SJCRH30 (cell line): Measurements from ENCODE around the gene GPAT2. TPM values are rescaled to one million over a fixed set of nuclear protein-coding genes. Genes with fewer than 3 reads are reported as not detected.
"Not testable (repeated sequence)": the region's sequence is repeated elsewhere in the genome, so short reads cannot be mapped to it uniquely, and the experiment has no call there.

ENCODE experiments used
- DNase-seq, 2 experiments: peaks; one replicate each; pipeline ENCODE4 v3.0.0-alpha.2; 2015 to 2020
- H3K27ac ChIP-seq: fragments of 250-450 bp; sonication (Bioruptor Pico); 2 replicates; pipeline ENCODE4 v1.5.1; 2020; ENCODE audit warnings: mild to moderate bottlenecking, moderate library complexity
- H3K27me3 ChIP-seq: fragments of 250-450 bp; sonication (Bioruptor Pico); 2 replicates; pipeline ENCODE4 v1.5.1; 2020; ENCODE audit warnings: mild to moderate bottlenecking, moderate library complexity
- H3K36me3 ChIP-seq: fragments of 250-450 bp; sonication (Bioruptor Pico); 2 replicates; pipeline ENCODE4 v1.5.1; 2020; ENCODE audit warnings: mild to moderate bottlenecking, moderate library complexity
- H3K4me1 ChIP-seq: fragments of 250-450 bp; sonication (Bioruptor Pico); 2 replicates; pipeline ENCODE4 v1.5.1; 2020; ENCODE audit warnings: mild to moderate bottlenecking, moderate library complexity
- H3K4me3 ChIP-seq: fragments of 250-450 bp; sonication (Bioruptor Pico); 2 replicates; pipeline ENCODE4 v1.5.1; 2020; ENCODE audit warnings: mild to moderate bottlenecking, moderate library complexity
- H3K9me3 ChIP-seq: fragments of 250-450 bp; sonication (Bioruptor Pico); replicated peaks from 2 replicates; pipeline ENCODE4 v1.5.1; 2020; ENCODE audit warnings: mild to moderate bottlenecking, moderate library complexity
- total RNA-seq: library from RNA; depleted of rRNA; stranded (reverse); fragments of >200 nt; shearing (Covaris generic); gene quantifications from 2 replicates; pipeline ENCODE4 v1.2.3, GENCODE V29; 2014; rRNA removed

GPAT2 gene, protein sequence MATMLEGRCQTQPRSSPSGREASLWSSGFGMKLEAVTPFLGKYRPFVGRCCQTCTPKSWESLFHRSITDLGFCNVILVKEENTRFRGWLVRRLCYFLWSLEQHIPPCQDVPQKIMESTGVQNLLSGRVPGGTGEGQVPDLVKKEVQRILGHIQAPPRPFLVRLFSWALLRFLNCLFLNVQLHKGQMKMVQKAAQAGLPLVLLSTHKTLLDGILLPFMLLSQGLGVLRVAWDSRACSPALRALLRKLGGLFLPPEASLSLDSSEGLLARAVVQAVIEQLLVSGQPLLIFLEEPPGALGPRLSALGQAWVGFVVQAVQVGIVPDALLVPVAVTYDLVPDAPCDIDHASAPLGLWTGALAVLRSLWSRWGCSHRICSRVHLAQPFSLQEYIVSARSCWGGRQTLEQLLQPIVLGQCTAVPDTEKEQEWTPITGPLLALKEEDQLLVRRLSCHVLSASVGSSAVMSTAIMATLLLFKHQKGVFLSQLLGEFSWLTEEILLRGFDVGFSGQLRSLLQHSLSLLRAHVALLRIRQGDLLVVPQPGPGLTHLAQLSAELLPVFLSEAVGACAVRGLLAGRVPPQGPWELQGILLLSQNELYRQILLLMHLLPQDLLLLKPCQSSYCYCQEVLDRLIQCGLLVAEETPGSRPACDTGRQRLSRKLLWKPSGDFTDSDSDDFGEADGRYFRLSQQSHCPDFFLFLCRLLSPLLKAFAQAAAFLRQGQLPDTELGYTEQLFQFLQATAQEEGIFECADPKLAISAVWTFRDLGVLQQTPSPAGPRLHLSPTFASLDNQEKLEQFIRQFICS
- total RNA-seq, result 0.05 and 0.08 TPM in 2 replicates

DNA sequence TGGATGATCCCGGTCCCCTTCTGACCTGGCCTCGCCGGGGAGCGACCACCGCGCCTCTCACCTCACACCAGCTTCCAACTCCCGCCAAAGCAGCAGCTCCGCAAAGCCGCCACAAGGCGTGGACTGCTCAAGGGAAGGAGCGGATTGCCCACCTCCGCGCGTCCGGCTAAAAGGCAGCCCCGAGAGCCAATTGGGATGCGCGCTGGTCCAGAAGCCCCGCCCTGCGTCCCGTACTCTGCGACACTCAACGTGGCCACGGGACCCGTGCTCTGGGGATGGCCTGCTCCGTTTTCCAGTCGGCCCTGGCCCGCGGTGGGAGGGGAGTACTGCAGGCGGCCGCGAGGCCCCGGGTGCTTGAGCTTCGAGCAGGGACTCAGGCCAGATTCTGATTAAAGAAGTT, at the start of gene GPAT2:
Gene GPAT2 (minus strand): TSS at position 125 of the 400 bp plus-strand sequence. CDS start 2,557 bp downstream, outside the sequence.
- H3K9me3 ChIP-seq, H3K36me3 ChIP-seq, DNase-seq, H3K27me3 ChIP-seq, H3K4me3 ChIP-seq, H3K4me1 ChIP-seq, H3K27ac ChIP-seq: not testable (repeated sequence)

GRCh38 chr2:96083989-96084857, 49.5 kb upstream of the GPAT2 start:
- DNase-seq, result no peak
- Histone ChIP-seq H3K27ac (no peak overlapping the region), H3K36me3 (no peaks in the 10 kb centered on the region), H3K4me3 (no peak overlapping the region), H3K9me3 (peaks cover 8% of the 10 kb centered on the region; the same call in 1 of the 2 replicates), H3K4me1 (no peaks in the 10 kb centered on the region), H3K27me3 (no peaks in the 10 kb centered on the region)

GRCh38 chr2:96083064-96083939, 48.6 kb upstream of the GPAT2 start:
- no peak overlapping the region for H3K27ac ChIP-seq
- no peak for DNase-seq
- no peaks in the 10 kb centered on the region for H3K27me3 ChIP-seq
- no peaks in the 10 kb centered on the region for H3K4me1 ChIP-seq
- H3K36me3 ChIP-seq, result no peaks in the 10 kb centered on the region
- no peak overlapping the region for H3K4me3 ChIP-seq
- peaks cover 8% of the 10 kb centered on the region; the same call in 1 of the 2 replicates for H3K9me3 ChIP-seq

DNA sequence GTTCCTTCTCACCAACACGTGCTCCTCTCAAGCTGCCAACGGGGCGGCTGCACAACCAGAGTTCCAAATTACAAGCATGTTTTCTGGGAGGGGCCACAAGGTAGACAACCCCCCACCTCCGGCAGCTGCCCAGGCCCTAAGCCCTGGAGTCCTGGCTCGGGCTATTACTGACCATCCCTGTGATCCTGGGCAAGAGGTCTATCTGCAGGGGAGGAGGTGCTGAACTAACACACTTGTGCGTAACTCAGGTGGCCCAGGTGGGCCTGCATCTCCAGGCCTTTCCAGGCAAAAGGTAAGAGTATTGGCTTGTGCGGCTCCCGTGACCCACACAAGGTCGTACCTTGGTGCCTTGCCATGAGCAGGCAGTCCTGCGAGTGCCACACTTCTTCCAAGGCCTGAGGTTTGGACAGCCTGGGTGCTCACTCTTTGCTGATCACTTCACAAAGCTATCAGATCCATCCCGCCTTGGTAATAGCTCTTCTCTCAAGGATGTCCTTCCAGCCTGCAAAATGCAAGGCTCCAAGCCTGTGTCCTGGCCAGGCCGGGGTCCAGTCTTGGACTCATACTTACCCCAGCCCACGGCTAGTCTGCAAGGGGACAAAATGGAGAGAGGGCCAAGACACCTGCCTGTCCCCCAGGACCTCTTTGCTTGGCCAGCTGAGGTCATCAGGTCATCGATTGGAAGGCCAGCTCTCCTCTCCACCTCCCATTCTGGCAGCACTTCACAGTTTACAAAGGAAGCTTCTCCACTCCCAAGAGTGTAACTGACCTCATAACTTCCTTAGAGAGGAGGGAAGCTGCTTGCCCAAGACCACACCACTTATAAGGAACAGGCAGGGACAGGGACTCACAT, 47.7 kb upstream of the GPAT2 start:
- Histone ChIP-seq H3K4me1 (no peaks in the 10 kb centered on the region), H3K4me3 (no peak overlapping the region), H3K36me3 (no peaks in the 10 kb centered on the region), H3K27me3 (no peaks in the 10 kb centered on the region), H3K9me3 (peaks cover 8% of the 10 kb centered on the region; the same call in 1 of the 2 replicates), H3K27ac (no peak overlapping the region)
- DNase-seq, result no peak

- Histone ChIP-seq H3K9me3 (peaks cover 9% of the 10 kb centered on the region; the same call in 1 of the 2 replicates), H3K36me3 (no peaks in the 10 kb centered on the region), H3K27ac (no peak overlapping the region), H3K4me1 (no peaks in the 10 kb centered on the region), H3K4me3 (no peak overlapping the region), H3K27me3 (no peaks in the 10 kb centered on the region)
- DNase-seq, result no peak
Observed at GRCh38 chr2:96081042-96081441, 46.3 kb upstream of the GPAT2 start.

DNA sequence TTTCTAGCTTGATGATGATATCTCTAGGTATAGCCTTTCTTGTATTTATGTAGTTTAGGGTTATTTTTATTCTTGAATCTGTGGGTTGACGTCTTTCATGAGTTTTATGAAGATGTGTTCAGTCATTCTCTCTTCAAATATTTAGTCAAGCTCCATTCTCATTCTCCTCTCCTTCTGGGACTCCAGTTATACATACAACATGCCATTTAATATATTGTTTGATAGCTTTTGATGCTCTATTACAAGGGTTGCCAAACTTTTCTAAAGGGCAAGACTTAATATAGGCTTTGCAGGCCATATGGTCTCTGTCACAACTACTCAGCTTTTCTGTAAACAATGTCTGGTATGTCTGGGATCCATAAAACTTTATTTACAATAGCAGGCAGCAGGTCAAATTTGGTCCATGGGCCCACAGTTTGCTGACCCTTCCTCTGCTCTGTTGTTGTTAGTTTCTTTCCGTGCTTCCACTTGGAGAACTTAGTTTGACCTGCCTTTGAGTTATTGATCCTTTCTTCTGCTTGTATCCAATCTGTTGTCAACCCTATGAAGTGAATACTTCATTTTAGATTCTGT, 40.6 kb upstream of the GPAT2 start:
- DNase-seq, result no peak
- H3K4me1 ChIP-seq, result peaks cover 17% of the 10 kb centered on the region
- no peaks in the 10 kb centered on the region for H3K27me3 ChIP-seq
- no peak overlapping the region for H3K4me3 ChIP-seq
- 0 out of 2 replicates have a peak, but pooled peaks cover 8% of the 10 kb centered on the region for H3K9me3 ChIP-seq
- no peaks in the 10 kb centered on the region for H3K36me3 ChIP-seq
- no peak overlapping the region for H3K27ac ChIP-seq

DNA sequence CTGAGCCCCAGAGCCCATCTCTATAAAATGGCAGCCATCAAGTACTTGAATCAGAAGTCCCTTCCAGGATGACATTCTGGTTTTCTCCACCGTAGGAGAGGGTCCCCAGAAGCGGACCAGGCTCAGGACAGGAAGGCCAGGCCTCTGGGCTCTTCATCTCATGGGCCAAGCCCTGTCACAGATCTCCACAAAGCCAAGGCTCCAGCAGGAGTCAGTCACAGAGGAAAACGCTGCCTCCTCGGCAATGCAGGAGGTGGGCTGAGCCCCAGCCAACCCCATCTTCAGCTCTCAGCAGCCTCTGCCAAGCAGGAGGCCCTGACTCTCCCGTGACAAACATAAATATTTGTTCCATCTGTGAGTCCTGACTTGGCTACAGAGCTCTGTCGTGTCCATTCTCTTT, 39.4 kb upstream of the GPAT2 start:
- no peak for DNase-seq
- peaks cover 17% of the 10 kb centered on the region for H3K4me1 ChIP-seq
- H3K9me3 ChIP-seq, result 0 out of 2 replicates have a peak, but pooled peaks cover 8% of the 10 kb centered on the region
- no peaks in the 10 kb centered on the region for H3K27me3 ChIP-seq
- no peak overlapping the region for H3K4me3 ChIP-seq
- H3K36me3 ChIP-seq, result no peaks in the 10 kb centered on the region
- no peak overlapping the region for H3K27ac ChIP-seq

GRCh38 chr2:96073170-96073775, 38.6 kb upstream of the GPAT2 start:
- Histone ChIP-seq H3K4me3 (no peak overlapping the region), H3K9me3 (0 out of 2 replicates have a peak, but pooled peaks cover 8% of the 10 kb centered on the region), H3K27me3 (no peaks in the 10 kb centered on the region), H3K36me3 (no peaks in the 10 kb centered on the region; the same call in 1 of the 2 replicates), H3K4me1 (peaks cover 17% of the 10 kb centered on the region), H3K27ac (peak overlapping the region; percentile 86; the same call in 1 of the 2 replicates)
- DNase-seq, result no peak

DNA sequence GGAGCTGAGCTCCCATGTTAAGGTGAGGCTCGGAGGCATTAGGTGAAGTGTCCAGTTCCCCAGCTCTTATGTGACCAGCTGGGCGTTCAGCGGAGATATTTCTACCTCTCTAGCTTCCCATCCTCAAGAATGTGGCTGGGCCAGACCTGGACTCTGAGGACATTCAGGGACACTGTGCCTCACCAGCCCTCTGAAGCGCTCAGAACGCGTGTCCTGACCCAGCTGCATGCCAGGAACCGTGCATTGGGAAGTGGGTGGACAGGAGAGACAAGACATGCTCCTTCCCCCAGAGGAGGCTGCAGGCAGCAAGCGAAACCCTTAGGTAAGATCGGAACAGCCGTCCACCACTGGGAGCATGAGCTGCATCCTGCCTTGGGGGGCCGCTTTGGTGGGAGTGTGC, 38.0 kb upstream of the GPAT2 start:
- no peak overlapping the region for H3K4me3 ChIP-seq
- no peaks in the 10 kb centered on the region for H3K27me3 ChIP-seq
- H3K27ac ChIP-seq, result peak overlapping the region; percentile 86
- H3K4me1 ChIP-seq, result peaks cover 17% of the 10 kb centered on the region
- no peaks in the 10 kb centered on the region; the same call in 1 of the 2 replicates for H3K36me3 ChIP-seq
- 0 out of 2 replicates have a peak, but pooled peaks cover 8% of the 10 kb centered on the region for H3K9me3 ChIP-seq
- DNase-seq, result no peak

DNA sequence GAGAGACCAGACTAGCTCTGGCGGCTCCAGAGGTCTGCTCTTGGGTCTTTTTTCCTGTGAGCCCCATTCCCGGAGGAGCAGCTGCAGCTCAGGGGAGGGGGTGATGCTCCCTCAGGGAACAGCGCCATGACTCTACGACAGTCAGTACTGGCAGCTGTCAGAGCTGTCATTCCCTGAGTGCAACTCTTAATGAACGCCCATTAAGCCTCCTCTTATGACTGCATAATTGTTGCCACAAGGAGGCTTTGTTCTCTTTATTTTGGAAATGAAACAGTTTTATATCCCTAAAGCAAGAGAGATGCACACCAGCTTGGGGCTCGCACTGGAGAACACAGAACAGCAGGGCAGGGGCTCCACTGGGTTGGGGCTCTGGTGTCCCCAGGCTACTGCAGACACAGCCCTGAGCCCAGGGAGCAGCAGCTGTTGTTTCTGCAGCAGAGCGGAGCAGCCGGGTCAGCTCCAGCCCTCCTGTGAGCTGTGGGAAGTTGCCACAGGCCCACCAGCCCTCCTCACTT, 37.3 kb upstream of the GPAT2 start:
- H3K36me3 ChIP-seq, H3K27me3 ChIP-seq, H3K9me3 ChIP-seq: not testable (repeated sequence)
- Histone ChIP-seq H3K27ac (peak overlapping the region; percentile 86), H3K4me3 (peak overlapping the region; percentile 1), H3K4me1 (peaks cover 21% of the 10 kb centered on the region)
- peak; percentile 83 to 89 for DNase-seq

GRCh38 chr2:96071087-96071976, 36.6 kb upstream of the GPAT2 start:
- DNase-seq, result peak in 1 of 2 experiments; percentile 28
- H3K27me3 ChIP-seq, H3K9me3 ChIP-seq, H3K36me3 ChIP-seq: not testable (repeated sequence)
- peak overlapping the region; percentile 86 for H3K27ac ChIP-seq
- H3K4me3 ChIP-seq, result peak overlapping the region; percentile 1
- peaks cover 21% of the 10 kb centered on the region for H3K4me1 ChIP-seq
